ENCODE data around the gene NT5M. TPM values are rescaled to one million over a fixed set of nuclear protein-coding genes. Genes with fewer than 3 reads are reported as not detected.
"Not testable (repeated sequence)": the region's sequence is repeated elsewhere in the genome, so short reads cannot be mapped to it uniquely, and the experiment has no call there.

The NT5M gene
- polyA plus RNA-seq (ENCODE audit: insufficient read length), result 7.5 TPM

DNA sequence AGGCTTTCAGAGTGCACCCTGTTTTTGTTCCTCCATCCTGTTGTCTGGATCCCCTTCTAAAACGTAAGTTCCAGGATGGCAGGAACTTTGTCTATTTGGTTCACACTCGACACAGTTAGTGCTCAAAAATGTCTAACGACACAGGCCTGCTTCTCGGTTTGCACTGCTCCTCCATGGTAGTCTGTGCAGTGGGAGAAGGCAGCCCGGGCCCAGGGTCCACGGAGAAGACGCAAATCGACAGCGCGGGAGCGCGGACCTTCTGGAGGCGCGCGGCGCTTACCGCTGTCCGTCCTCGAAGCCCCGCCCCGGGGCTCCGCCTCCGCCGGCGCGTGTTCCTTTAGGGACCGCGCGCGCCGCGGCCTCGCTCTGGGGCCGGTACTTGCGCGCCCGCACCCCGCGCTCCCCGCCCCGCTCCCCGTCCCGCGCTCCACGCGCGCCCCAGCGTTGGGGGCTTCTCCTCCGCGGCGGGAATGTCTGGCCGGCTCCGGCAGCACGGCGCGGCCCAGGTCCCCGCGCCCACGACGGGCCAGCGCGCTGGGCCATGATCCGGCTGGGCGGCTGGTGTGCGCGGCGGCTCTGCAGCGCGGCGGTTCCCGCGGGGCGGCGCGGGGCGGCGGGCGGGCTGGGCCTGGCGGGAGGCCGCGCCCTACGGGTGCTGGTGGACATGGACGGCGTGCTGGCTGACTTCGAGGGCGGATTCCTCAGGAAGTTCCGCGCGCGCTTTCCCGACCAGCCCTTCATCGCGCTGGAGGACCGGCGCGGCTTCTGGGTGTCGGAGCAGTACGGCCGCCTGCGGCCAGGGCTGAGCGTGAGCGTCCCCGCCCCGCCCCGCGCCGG, at the start of gene NT5M:
NT5M (plus strand) TSS at position 364 of the 837 bp plus-strand sequence; CDS start at position 542, 178 bp downstream.
- DNase-seq (ENCODE audit: low read depth), result peak; percentile 59

DNA sequence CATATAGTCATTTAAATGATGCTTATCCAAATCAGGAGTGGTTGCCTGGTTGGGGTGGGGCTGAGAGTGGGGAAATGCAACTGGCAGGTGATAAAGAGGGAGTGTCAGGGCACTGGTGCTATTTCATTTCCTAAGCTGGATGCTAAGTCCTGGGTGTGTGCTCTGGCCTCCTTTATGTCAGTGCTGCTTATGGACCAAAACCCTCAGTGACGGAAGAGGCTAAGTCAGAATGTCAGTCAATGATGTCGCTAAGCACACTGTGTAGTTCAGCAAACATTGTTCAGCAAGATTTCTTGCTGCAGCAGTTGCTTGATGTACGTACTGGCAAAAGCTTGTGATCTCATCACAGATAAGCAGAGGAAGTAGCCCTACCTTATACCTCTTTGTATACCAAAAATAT, 49.8 kb upstream of the NT5M start:
- no peak for DNase-seq (ENCODE audit: low read depth)

DNA sequence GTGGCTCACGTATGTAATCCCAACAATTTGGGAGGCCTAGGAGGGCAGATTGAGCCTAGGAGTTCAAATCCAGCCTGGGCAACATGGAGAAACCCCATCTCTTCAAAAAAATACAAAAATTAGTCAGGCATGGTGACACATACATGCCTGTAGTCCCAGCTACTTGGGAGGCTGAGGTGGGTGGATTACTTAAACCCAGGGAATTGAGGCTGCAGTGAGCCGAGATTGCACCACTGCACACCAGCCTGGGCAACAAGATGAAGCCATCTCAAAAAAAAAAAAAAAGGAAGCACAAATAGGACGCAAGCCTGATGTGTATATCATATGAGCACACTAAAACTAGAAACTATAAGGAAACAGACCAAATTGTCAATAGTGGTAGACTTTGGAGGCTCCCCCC, 49.1 kb upstream of the NT5M start:
- DNase-seq (ENCODE audit: low read depth), result no peak

DNA sequence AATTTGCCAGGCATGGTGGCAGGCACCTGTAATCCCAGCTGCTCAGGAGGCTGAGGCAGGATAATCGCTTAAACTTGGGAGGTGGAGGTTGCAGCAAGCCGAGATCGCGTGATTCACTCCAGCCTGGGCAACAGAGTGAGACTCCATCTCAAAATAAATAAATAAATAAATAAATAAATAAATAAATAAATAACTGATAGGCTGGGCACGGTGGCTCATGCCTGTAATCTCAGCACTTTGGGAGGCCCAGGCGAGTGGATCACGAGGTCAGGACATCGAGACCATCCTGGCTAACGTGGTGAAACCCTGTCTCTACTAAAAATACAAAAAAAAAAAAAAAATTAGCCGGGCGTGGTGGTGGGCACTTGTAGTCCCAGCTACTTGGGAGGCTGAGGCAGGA, 47.5 kb upstream of the NT5M start:
- DNase-seq (ENCODE audit: low read depth), result not testable (repeated sequence)

DNA sequence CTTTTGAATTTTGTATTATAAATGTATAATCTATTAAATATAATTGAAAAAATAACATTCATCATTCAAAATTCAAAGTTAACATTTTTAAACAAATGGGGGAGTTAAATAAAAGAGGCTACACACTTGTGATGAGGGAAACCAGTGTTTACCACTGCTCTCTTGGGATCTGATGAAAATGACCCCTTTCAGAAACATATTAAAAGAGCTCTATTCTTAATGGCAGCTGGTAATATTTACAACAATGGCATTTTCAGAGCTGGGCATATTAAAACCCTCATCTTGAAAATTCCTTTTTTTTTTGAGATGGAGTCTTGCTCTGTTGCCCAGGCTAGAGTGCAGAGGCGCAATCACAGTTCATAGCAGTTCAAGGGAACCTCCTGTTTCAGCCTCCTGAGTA, 46.9 kb upstream of the NT5M start:
- DNase-seq (ENCODE audit: low read depth), result no peak

DNA sequence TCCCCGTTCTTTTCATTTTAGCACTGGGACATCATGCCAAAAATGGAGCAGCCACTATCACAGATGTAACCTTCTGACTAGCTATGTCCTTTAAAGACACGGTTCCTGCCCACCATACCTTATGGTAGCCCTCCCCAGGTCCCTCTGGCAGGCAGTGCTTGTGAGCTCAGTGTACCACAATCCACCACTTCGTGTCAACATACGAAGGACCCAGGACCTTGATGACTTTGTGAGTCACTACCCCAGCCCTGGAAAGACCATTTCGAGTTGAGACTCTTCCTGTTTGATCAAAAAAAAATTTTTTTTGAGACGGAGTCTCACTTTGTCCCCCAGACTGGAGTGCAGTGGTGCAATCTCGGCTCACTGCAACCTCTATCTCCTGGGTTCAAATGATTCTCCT, 45.2 kb upstream of the NT5M start:
- no peak for DNase-seq (ENCODE audit: low read depth)

DNA sequence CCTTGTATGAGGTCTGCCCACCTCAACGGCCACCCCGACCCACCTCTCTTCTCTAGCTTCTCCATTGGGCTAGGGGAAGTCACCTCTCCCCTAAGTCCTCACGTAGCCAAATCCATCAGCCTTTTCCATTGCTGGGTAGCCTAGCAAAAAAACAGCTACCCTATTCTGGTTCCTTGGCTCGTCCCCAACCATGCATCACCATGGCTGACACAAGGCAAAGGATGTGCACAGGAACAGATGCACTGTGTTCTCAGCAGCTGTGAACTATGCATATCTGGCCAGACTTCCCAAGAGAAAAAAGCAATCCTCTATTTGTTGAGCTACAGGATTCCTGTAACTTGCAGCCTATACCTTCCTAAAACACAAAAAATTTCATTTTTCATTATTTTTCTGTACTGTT, 44.2 kb upstream of the NT5M start:
- no peak for DNase-seq (ENCODE audit: low read depth)

DNA sequence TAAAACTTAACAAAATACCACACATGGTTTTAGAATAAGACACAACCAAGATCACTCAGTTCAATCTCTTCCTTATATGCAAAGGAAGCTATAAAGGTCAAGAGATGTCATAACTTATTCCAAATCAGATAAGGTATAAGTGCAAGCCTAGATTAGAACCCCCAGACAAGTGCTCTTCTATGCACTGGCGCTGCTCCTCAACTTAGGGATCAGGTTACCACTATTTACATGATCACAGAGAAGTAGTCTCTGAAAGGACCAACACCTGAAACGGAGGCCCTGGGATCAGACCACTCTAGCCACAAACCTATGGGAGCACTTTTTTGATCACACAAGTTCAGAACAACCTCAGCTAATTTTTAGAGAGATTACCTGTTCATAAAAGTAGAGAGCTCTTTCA, 38.7 kb upstream of the NT5M start:
- no peak for DNase-seq (ENCODE audit: low read depth)

DNA sequence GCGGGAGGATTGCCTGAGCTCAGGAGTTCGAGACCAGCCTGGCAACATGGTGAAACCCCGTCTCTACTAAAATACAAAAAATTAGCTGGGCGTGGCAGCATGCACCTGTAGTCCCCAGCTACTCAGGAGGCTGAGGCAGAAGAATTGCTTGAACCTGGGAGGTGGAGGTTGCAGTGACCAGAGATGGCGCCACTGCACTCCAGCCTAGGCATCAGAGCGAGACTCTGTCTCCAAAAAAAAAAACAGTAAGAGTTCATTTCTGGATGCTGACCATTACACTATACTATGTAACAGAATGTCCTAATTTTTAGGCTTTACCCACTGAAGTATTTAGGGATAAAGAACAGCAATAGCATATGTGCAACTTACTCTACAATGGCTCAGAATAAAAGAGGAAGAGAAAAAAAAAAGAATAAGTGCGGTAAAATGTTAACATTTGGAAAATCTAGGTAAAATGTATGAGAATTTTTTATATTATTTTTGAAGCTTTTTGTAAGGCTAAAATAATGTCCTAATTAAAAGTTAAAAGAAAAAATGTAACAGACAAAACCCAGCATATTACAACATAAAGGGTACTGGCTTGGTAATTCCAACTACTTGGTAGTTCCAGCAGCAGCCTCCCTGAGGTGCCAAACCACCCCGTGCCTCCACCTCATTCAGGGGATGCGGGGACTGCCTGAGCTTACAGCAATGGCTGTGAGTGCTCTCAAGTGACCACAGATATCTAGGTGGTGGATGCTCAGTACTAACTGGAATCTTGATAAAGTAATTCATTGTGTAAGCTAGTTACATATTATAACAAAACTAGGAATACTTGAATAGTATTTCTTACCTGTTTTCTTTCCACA, 33.0 kb upstream of the NT5M start:
- DNase-seq (ENCODE audit: low read depth), result no peak

DNA sequence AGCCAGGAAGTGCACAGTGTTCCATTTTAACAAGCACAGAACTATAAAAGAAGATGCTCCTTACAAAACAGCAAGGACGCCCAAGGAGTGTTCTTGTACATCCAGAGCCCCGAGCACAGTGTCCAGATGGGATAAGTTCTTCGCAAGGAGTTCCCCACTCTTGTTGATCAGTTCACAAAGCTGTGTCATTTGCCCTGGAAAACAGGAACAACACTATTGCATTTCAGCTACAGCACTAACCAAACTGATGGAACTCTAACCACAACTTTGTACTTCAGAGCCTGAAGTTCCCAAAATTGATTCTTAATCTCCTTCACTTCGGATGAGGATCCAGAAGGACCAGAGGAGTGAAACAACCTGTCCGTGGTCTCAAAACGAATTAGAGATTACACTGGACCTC, 27.2 kb upstream of the NT5M start:
- DNase-seq (ENCODE audit: low read depth), result no peak

DNA sequence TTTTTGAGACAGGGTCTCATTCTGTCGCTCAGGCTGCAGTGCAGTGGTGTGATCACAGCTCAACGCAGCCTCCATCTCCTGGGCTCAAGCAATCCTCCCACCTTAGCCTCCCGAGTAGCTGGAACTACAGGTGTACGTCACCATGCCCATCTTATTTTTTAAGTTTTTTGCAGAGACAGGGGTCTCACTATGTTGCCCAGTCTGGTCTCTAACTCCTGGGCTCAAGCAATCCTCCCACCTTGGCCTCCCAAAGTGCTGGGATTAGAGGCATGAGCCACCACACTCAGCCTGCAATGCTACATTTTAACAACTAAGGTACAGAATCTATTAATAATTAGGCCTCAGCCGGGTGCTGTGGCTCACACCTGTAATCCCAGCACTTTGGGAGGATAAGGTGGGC, 25.7 kb upstream of the NT5M start:
- DNase-seq (ENCODE audit: low read depth), result not testable (repeated sequence)

DNA sequence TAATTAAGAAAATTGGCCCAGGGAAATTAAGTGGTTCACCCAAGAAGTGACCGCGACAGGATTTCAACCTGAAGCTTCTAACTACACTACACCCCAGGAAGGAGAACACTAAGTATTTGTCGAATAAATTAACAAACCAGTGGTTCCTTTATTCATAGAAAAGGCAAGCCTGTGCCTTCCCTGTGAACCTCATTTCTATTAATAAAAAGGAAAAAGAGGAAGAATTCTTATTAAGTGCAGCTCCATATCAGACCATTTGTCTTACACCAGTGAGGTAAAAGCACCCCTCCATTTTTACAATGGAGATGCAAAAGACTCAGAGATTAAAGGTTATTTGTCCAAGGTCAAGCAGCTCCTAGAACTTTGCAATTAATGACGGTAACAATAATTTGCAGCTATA, 23.9 kb upstream of the NT5M start:
- no peak for DNase-seq (ENCODE audit: low read depth)

DNA sequence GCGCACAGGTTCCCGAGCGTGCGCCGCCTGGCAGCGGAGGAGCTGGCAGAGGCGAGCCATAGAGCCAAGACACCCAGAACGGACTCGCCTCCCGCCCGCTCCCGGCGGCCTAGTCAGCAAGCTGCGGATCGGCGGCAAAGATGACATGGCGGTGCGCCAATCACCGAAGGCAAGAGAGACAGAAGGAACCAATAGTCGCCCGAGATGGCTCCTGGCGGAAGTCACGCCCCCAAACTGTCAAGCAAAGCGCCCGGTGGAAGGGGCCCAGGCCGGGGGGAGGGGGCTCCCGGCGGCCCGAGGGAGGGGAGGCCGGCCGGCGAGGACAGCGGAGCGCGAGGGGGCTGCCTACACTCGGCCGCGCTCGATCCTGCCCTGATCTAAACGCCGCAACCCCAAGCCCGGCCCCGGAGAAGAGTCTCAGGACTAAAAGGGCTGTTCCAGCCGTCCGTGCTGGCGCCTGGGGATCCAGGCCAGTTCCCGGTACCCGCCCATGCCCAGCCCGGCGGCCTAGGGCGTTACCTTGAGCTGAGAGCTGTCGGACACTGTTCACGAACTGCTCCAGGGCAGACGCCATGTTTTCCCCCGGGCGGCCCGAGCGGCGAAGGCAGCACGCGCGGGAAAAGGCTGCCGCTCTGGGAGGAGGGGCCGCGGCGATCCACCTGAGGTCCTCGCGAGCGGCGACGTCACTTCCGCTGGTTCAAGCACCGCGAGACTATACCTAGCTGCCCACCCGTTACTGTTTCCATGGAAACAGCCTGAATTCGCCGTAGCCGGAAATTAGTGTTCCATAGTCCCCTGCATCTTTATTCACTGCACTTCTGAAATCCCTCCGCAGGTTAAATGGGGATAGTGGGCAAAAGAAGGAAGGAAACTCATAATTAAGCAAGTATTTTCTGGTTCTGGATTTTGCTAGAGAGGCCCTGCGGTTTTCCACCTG, 22.3 kb upstream of the NT5M start, which contains the start of gene COPS3:
COPS3 (minus strand) TSS at position 634 of the 937 bp plus-strand sequence; CDS start at position 574, 60 bp downstream.
- peak; percentile 97 for DNase-seq (ENCODE audit: low read depth)

DNA sequence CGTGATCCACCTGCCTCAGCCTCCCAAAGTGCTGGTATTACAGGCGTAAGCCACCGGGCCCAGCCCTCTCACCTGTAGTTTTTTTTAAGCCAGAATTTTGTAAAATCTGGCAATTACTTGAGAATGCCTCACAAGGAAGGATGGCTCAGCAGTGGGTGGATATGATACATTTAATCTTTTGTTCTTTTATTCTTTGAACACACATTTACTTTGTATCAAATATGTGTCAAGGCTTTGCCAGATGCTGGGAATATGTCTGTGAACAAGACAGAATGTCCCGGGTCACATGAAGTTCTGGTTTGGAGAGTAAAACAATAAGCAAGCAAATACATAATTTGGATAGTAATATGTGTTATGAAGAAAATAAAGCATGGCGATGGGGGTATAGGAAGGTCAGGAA, 17.2 kb upstream of the NT5M start:
- DNase-seq (ENCODE audit: low read depth), result no peak

DNA sequence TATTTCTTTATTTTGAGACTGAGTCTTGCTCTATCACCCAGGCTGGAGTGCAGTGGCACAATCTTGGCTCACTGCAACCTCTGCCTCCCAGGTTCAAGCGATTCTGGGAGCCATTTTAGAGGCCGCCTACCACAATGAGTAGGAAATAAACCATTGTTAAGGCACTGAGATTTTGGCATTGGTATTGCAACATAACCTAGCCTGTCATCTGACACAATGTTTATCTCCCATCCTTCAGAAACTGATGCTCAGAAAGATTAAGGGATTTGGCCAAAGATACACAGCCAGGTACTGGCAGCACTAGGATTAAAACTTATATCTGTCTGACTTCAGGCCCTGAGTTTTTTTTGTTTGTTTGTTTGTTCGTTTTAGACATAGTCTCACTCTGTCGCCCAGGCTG, 14.1 kb upstream of the NT5M start:
- no peak for DNase-seq (ENCODE audit: low read depth)

DNA sequence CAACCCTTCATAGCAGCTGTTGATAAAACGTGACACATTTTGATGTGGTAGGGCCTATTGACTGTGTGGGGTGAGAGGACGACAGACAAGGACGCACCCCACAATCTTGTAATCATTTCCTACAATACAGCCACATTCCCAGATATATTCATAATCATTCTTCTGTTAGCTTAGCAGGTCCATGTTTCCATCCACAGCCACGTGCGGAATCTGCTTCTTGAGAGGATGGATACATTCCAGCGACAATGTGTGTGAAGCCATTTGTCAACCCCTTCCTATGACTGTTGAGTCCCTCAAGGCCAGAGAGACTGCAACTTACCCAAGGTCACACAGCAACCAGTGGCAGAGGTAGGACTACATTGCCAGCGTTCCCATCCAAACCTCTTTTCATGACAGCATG, 13.5 kb upstream of the NT5M start:
- DNase-seq (ENCODE audit: low read depth), result no peak

DNA sequence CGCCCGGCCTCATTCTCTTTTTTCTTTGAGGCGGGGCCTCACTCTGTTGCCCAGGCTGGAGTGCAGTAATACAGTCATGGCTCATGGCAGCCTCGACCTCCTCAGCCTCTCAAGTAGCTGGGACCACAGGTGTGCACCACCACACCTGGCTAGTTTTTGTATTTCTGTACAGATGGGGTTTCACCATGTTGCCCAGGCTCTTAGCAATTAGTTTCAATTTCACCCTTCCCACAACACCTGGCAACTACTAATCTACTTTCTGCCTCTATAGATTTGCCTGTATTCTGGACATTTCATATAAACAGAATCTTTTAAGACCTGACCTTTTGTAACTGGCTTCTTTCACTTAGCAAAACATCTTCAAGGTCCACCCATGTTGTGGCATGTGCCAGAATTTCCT, 8.0 kb upstream of the NT5M start:
- DNase-seq (ENCODE audit: low read depth), result no peak

DNA sequence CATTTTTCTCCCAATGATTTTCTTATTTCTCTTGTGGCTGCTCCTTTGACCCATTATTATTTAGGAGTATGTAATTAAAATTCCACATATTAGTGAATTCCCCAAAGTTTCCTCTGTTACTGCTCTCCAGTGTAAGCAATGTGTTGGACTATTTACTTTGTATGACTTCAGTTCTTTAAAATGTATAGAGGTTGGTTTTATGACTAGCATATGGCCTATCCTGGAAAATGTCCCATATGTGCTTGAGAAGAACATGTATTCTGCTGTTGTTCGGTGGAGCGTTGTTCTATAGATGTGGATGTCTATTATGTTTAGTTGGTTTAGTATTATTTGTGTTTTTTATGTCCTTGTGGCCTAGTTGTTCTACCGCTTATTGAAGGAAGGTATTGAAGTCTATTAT, 6.0 kb upstream of the NT5M start:
- DNase-seq (ENCODE audit: low read depth), result peak; percentile 56

DNA sequence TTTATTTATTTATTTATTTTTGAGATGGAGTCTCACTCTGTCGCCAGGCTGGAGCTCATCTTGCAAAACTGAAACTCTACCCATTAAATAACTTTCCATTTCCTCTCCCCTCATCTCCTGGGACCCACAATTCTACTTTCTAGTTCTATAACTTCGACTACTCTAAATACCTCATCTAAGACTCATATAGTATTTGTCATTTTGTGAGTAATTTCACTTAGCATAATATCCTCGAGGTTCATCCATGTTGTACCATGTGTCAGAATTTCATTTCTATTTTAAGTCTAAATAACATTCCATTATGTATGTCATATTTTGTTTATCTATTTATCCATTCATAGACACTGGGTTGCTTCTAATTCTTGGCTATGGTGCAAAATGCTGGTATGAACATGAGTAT, 5.1 kb upstream of the NT5M start:
- no peak for DNase-seq (ENCODE audit: low read depth)

DNA sequence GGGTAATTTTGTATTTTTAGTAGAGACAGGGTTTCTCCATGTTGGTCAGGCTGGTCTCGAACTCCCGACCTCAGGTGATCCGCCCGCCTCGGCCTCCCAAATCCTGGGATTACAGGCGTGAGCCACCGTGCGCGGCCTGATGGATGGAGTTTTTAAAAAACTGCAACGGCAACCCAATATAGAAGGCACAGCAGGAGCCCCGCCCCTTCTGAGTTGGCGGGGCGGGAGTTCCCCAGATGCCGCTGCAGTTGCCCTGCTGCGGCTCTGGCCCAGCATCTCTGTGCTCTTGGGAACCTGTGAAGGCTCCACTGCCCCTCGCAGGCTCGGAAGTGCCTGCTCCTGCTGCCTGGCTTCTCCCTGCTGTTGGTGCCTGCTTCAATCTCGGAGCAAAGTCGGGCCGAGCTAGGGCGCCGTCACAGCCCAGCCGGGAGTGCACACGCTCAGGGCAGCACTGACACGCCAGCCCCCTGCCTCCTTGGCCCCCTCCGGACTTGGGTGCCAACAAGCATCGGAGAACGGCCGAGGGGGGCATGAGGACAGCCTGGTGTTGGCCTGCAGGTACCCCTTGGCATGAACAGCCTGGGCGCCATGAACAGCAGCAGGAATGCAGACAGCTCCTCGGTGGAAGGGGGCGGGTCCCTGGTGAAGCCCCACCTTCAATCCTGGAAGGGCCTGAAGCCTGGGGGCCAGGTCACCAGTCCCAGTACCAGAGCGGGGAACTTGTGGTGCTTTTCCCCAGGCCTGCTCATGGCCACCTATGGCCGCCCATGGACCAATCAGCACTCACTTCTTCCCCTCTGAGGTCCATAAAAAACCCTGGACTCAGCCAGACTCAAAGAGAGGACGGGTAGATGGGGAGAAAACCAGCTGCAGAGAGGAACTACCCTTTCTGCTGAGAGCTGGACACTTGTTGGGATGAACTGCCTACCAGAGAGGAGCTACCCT, 2.3 kb upstream of the NT5M start:
- no peak for DNase-seq (ENCODE audit: low read depth)

DNA sequence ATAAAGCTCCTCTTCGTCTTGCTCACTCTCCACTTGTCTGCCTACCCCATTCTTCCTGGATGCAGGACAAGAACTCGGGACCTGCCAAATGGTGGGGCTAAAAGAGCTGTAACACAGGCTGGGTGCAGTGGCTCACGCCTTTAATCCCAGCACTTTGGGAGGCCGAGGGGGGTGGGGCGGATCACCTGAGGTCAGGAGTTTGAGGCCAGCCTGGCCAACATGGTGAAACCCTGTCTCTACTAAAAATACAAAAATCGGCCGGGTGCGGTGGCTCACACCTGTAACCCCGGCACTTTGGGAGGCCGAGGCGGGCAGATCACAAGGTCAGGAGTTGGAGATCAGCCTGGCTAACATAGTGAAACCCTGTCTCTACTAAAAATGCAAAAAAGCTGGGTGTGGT, 1.5 kb upstream of the NT5M start:
- DNase-seq (ENCODE audit: low read depth), result not testable (repeated sequence)
